CD14-positive monocyte (primary cell): ENCODE data around the gene SSTR3. TPM values are rescaled to one million over a fixed set of nuclear protein-coding genes. Genes with fewer than 3 reads are reported as not detected.
A peak's percentile ranks its signal among the peaks of the same experiment; 100 is the strongest.

ENCODE experiments used
- DNase-seq, 3 donors: peaks; one replicate each; pipeline ENCODE4 v3.0.0-alpha.2; 2011 to 2022
- H2AFZ ChIP-seq: 2 replicates; pipeline ENCODE4 v1.6.0; 2012; ENCODE audit warnings: mild to moderate bottlenecking, low read depth, low read length, inconsistent platforms; ENCODE audit not compliant: insufficient read depth, poor library complexity, severe bottlenecking
- H3K27ac ChIP-seq, 2 donors: 1 replicate in 1 of 2; 2 replicates in 1 of 2; pipeline ENCODE4 v1.5.1; 2012 to 2013; ENCODE audit warnings: low read length in 2 of 2, control low read depth in 1 of 2, inconsistent platforms in 1 of 2, low read depth in 1 of 2, mild to moderate bottlenecking in 1 of 2
- H3K27me3 ChIP-seq, 2 donors: one replicate each; pipeline versions ENCODE4 v1.6.0 to v1.6.1; 2011 to 2013; ENCODE audit warnings: low read length in 2 of 2; ENCODE audit not compliant: control insufficient read depth in 2 of 2, insufficient read depth in 2 of 2
- H3K36me3 ChIP-seq, 2 donors: replicated peaks in 1 of 2; 1 replicate in 1 of 2; 2 replicates in 1 of 2; pipeline versions ENCODE4 v1.5.1 to v1.6.1; 2012 to 2013; ENCODE audit warnings: low read length in 2 of 2, control low read depth in 1 of 2, inconsistent platforms in 1 of 2, mild to moderate bottlenecking in 1 of 2; ENCODE audit not compliant: insufficient read depth in 2 of 2, control insufficient read depth in 1 of 2
- H3K4me1 ChIP-seq, 2 donors: 1 replicate in 1 of 2; 2 replicates in 1 of 2; pipeline versions ENCODE4 v1.5.1 to v1.6.1; 2012 to 2013; ENCODE audit warnings: low read length in 2 of 2, control low read depth in 1 of 2, inconsistent platforms in 1 of 2, mild to moderate bottlenecking in 1 of 2, moderate library complexity in 1 of 2; ENCODE audit not compliant: insufficient read depth in 2 of 2, control insufficient read depth in 1 of 2
- H3K4me2 ChIP-seq: replicated peaks from 2 replicates; pipeline ENCODE3; 2012; ENCODE audit warnings: low read length, moderate library complexity, mild to moderate bottlenecking; ENCODE audit not compliant: poor library complexity, severe bottlenecking; ENCODE audit errors: extremely low read depth
- H3K4me3 ChIP-seq, 3 experiments: fragments of 200-600 bp in 1 of 3; sonication (generic) in 1 of 3; replicated peaks in 1 of 3; 1 replicate in 2 of 3; 2 replicates in 1 of 3; pipeline ENCODE4 v1.5.1; 2011 to 2013; ENCODE audit warnings: low read length in 3 of 3, mild to moderate bottlenecking in 3 of 3, control low read depth in 2 of 3, low read depth in 2 of 3, inconsistent platforms in 1 of 3, moderate library complexity in 1 of 3
- H3K79me2 ChIP-seq: 2 replicates; pipeline ENCODE4 v1.6.0; 2012; ENCODE audit warnings: mild to moderate bottlenecking, control low read depth, inconsistent platforms, low read length, moderate library complexity; ENCODE audit not compliant: insufficient read depth
- H3K9ac ChIP-seq: 2 replicates; pipeline ENCODE4 v1.6.0; 2017; ENCODE audit warnings: low read length, mild to moderate bottlenecking; ENCODE audit not compliant: insufficient read depth, poor library complexity, severe bottlenecking
- H3K9me3 ChIP-seq, 2 donors: replicated peaks in 1 of 2; 1 replicate in 1 of 2; 2 replicates in 1 of 2; pipeline versions ENCODE4 v1.5.1 to v1.6.1; 2012 to 2013; ENCODE audit warnings: low read length in 2 of 2, control low read depth in 1 of 2; ENCODE audit not compliant: control insufficient read depth in 1 of 2, insufficient read depth in 1 of 2
- H4K20me1 ChIP-seq: 2 replicates; pipeline ENCODE4 v1.6.0; 2012; ENCODE audit warnings: mild to moderate bottlenecking, low read length, control low read depth, moderate library complexity; ENCODE audit not compliant: insufficient read depth
- H3K27ac Mint-ChIP-seq, 7 donors: one replicate each; pipeline ENCODE4 v1.8.0; 2020; ENCODE audit warnings: mild to moderate bottlenecking in 7 of 7, mixed read lengths in 7 of 7, moderate library complexity in 6 of 7, inconsistent platforms in 2 of 7
- H3K27me3 Mint-ChIP-seq, 3 donors: one replicate each; pipeline ENCODE4 v1.8.0; 2021 to 2022; ENCODE audit warnings: low read depth in 3 of 3, mild to moderate bottlenecking in 3 of 3, mixed read lengths in 3 of 3, moderate library complexity in 3 of 3, inconsistent platforms in 1 of 3
- H3K36me3 Mint-ChIP-seq, 2 donors: one replicate each; pipeline ENCODE4 v1.8.0; 2020; ENCODE audit warnings: mixed read lengths in 2 of 2, inconsistent platforms in 1 of 2, mild to moderate bottlenecking in 1 of 2
- H3K4me1 Mint-ChIP-seq: one replicate; pipeline ENCODE4 v1.8.0; 2020; ENCODE audit warnings: mild to moderate bottlenecking, mixed read lengths
- H3K4me3 Mint-ChIP-seq, 2 donors: one replicate each; pipeline ENCODE4 v1.8.0; 2020; ENCODE audit warnings: mild to moderate bottlenecking in 2 of 2, mixed read lengths in 2 of 2, moderate library complexity in 1 of 2
- H3K9me3 Mint-ChIP-seq, 7 donors: one replicate each; pipeline ENCODE4 v1.8.0; 2020 to 2022; ENCODE audit warnings: mixed read lengths in 7 of 7, mild to moderate bottlenecking in 6 of 7, moderate library complexity in 6 of 7, inconsistent platforms in 2 of 7
- WGBS: methylation state at CpG from one replicate; pipeline ENCODE4 v1.1.5; 2013; ENCODE audit warnings: missing lambda C conversion rate; ENCODE audit not compliant: insufficient coverage; 5-methylcytosine and 5-hydroxymethylcytosine counted together
- intact Hi-C, 2 donors: fragments of 100-400 bp; cut with micrococcal nuclease; formaldehyde crosslinking; loops; one replicate each; pipeline versions ENCODE4 v1.15.0 to v1.15.1; 2023
- polyA plus RNA-seq, 3 donors: library from polyadenylated mRNA; depleted of rRNA in 1 of 3; unstranded in 2 of 3; stranded (reverse) in 1 of 3; fragments of 300-500 nt in 2 of 3; fragments of >200 nt in 1 of 3; fragmentation: Illumina TruSeq in 2 of 3; gene quantifications; 1 replicate in 2 of 3; 2 replicates in 1 of 3; pipeline ENCODE4 v1.2.3, GENCODE V29; 2012 to 2021
- TF ChIP-seq, protein P1 (sequence below): fragments of 200-600 bp; IDR thresholded peaks from one replicate; pipeline ENCODE4 v1.8.0; 2022; ENCODE audit warnings: antibody characterized with exemption, mild to moderate bottlenecking

SSTR3 gene
- polyA plus RNA-seq, 3 donors = 0.04 TPM; not detected in 2

DNA sequence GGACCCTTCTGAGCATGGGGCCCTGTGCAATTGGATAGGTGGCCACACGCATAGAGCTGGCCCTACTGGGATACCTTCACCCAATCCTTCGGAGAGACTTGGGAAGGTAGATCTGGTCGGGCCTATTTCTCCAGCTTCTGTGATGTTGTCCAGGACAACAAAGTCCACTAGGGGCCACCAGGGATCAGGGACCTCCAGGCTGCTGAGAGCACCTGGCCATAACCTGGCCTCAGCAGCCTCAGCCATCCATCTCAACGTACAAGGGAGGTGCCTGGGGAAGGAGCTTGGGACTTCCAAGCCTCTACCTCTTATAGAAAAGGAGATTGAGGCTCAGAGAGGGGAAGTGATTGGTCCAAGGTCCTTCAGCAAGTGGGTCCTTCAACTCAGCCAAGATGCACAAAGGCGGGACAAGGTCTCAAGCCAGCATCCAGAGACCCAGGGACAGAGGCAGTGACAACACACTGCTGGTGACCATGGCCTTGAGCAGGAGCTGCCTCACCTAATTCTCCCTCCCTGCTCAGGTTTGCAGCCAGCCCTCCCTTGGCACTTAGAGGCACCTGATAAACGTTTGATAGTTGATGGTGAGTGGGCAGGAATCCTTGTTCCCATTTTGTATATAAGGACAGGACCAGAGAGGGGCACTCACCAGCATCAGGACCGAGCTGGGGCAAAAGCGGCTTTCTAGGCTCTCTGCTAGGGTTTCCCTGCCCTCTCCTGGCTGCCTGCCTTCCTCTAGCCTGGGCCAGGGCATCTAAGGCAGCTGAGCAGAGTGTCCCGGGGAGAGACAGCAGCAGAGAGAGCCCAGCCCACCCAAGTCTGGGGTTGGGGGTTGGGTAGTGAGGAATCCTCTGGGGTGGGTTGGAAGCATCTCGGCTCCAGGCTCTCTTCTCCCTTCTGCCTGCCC lies 27.3 kb upstream of the SSTR3 start:
- Histone ChIP-seq H3K4me1 (peaks cover 94 to 99% of the 10 kb centered on the region in 2 donors), H3K27ac (peak overlapping the region; percentile 24 to 98), H3K9ac (no peak overlapping the region), H3K4me2 (no peak overlapping the region), H2AFZ (no peak overlapping the region), H3K36me3 (peaks cover 55 to 68% of the 10 kb centered on the region in 2 donors), H3K9me3 (no peaks in the 10 kb centered on the region), H4K20me1 (peaks cover 76% of the 10 kb centered on the region), H3K79me2 (peaks cover 95% of the 10 kb centered on the region), H3K4me3 (no peak overlapping the region), H3K27me3 (no peaks in the 10 kb centered on the region)
- intact Hi-C loops = loop anchor here in 1 of 2 donors (5.0 kb wide), 1 partner anchor 43 kb away; the partner anchor contains the start of gene CYTH4
- Mint-ChIP-seq H3K4me3 (no peak overlapping the region), H3K27ac (peak overlapping the region in 6 of 7 donors; percentile 10 to 99 (median 86)), H3K4me1 (peaks cover 90% of the 10 kb centered on the region), H3K27me3 (peaks cover 0 to under 1% (median 0%) of the 10 kb centered on the region in 3 donors), H3K36me3 (peaks cover 62 to 75% of the 10 kb centered on the region in 2 donors), H3K9me3 (no peaks in the 10 kb centered on the region)
- WGBS = 92% methylated on average over 5 of the region's 10 CpGs
- peak in 1 of 3 donors; percentile 3 for DNase-seq
- TF ChIP-seq, protein P1, sequence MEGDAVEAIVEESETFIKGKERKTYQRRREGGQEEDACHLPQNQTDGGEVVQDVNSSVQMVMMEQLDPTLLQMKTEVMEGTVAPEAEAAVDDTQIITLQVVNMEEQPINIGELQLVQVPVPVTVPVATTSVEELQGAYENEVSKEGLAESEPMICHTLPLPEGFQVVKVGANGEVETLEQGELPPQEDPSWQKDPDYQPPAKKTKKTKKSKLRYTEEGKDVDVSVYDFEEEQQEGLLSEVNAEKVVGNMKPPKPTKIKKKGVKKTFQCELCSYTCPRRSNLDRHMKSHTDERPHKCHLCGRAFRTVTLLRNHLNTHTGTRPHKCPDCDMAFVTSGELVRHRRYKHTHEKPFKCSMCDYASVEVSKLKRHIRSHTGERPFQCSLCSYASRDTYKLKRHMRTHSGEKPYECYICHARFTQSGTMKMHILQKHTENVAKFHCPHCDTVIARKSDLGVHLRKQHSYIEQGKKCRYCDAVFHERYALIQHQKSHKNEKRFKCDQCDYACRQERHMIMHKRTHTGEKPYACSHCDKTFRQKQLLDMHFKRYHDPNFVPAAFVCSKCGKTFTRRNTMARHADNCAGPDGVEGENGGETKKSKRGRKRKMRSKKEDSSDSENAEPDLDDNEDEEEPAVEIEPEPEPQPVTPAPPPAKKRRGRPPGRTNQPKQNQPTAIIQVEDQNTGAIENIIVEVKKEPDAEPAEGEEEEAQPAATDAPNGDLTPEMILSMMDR = no peak

- Mint-ChIP-seq H3K27ac (peak overlapping the region; percentile 76 to 99 (median 83)), H3K36me3 (peaks cover 79 to 95% of the 10 kb centered on the region in 2 donors), H3K9me3 (no peaks in the 10 kb centered on the region), H3K27me3 (peaks cover 0 to 1% (median 0%) of the 10 kb centered on the region in 3 donors), H3K4me1 (peaks cover 95% of the 10 kb centered on the region), H3K4me3 (no peak overlapping the region)
- peaks cover 100% of the 10 kb centered on the region for H3K79me2 ChIP-seq
- 91% methylated on average over 19 of the region's 20 CpGs for WGBS
- no peak overlapping the region for H2AFZ ChIP-seq
- no peak overlapping the region for H3K4me3 ChIP-seq
- no peak overlapping the region for H3K4me2 ChIP-seq
- DNase-seq = peak in 1 of 3 donors; percentile 4
- no peaks in the 10 kb centered on the region for H3K9me3 ChIP-seq
- TF ChIP-seq, protein P1 = no peak
- H3K9ac ChIP-seq = no peak overlapping the region
- H4K20me1 ChIP-seq = peaks cover 96% of the 10 kb centered on the region
- H3K27me3 ChIP-seq = no peaks in the 10 kb centered on the region
- H3K36me3 ChIP-seq = peaks cover 70 to 88% of the 10 kb centered on the region in 2 donors
- peak overlapping the region; percentile 45 to 77 for H3K27ac ChIP-seq
- intact Hi-C loops = no loop called here
- H3K4me1 ChIP-seq = peaks cover 83 to 98% of the 10 kb centered on the region in 2 donors
Measured at GRCh38 chr22:37237371-37238268, 25.3 kb upstream of the SSTR3 start.
